Spleen (tissue), 7 donors: ENCODE results near the gene LRRC45.

Experiments
- POLR2A ChIP-seq, 3 donors: fragments of 450-650 bp; IDR thresholded peaks; one replicate each; pipeline ENCODE4 v1.5.1; 2017; ENCODE audit warnings: antibody characterized with exemption in 3 of 3, mild to moderate bottlenecking in 1 of 3
- POLR2AphosphoS5 ChIP-seq, 3 donors: sonication (generic); formaldehyde crosslinking; IDR thresholded peaks; one replicate each; pipeline ENCODE4 v1.5.1; 2017; ENCODE audit warnings: antibody characterized with exemption in 3 of 3
- TF ChIP-seq, protein P1 (sequence below), 11 experiments: fragments of 200-600 bp in 7 of 11; fragments of 450-650 bp in 4 of 11; sonication (generic) in 4 of 11; IDR thresholded peaks in 8 of 11; conservative IDR thresholded peaks in 3 of 11; 1 replicate in 7 of 11; 2 replicates in 4 of 11; pipeline versions ENCODE4 v1.4.0 to v1.8.0; 2016 to 2021; ENCODE audit warnings: antibody characterized with exemption in 11 of 11, inconsistent platforms in 4 of 11, mild to moderate bottlenecking in 1 of 11
- donor health status: DM: no; HTN: no; CAD: no; lungs with moderate emphysema.
- donor health status: DM: no; HTN: no; CAD: no.
- donor health status: DM: no; HTN: no; CAD: no.

DNA sequence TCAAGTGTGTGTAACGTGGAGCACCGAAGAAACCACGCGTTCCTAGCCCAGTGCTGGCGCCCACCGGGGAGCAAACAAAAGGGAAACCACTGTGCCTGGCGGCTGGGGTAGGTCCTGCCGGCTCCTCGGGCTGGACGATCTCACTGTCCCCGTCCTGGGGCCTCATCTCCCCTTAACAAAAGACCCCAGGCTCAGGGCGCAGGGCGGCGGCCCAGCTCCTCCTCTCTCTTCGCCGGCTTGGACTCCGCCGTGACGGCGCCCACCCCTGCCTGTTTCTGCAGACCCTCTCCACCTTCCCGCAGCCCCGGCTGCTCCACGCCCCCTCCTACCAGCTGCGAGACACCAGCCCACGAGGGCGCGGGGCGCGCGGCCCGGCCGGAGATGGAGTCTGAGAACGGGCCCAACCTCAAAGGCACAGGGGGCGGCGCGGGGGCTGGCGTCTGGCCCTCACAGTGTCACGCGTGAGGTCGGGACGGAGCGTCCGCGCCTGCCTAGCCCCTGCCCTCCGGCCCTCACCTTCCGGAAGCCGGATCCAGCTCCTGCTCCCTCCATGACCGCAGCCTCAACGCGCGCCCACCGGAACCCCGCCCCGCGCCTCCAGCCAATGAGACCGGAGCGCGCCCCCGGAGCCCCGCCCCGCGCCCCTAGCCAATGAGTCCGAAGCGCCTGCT lies 660 bp upstream of the LRRC45 start, which contains the start of gene CENPX:
- no peak for TF ChIP-seq POLR2A (IDR thresholded peaks at IDR 0.05)
- TF ChIP-seq, protein P1, sequence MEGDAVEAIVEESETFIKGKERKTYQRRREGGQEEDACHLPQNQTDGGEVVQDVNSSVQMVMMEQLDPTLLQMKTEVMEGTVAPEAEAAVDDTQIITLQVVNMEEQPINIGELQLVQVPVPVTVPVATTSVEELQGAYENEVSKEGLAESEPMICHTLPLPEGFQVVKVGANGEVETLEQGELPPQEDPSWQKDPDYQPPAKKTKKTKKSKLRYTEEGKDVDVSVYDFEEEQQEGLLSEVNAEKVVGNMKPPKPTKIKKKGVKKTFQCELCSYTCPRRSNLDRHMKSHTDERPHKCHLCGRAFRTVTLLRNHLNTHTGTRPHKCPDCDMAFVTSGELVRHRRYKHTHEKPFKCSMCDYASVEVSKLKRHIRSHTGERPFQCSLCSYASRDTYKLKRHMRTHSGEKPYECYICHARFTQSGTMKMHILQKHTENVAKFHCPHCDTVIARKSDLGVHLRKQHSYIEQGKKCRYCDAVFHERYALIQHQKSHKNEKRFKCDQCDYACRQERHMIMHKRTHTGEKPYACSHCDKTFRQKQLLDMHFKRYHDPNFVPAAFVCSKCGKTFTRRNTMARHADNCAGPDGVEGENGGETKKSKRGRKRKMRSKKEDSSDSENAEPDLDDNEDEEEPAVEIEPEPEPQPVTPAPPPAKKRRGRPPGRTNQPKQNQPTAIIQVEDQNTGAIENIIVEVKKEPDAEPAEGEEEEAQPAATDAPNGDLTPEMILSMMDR (IDR thresholded peaks at IDR 0.05 in 8 of 11, conservative IDR thresholded peaks at IDR 0.05 in 3 of 11) = no peak
- peak; percentile 77 to 85 (median 83) for TF ChIP-seq POLR2AphosphoS5 (IDR thresholded peaks at IDR 0.05)
